Colonic mucosa (tissue), 4 donors: ENCODE data around the gene ADGRB3. TPM values are rescaled to one million over a fixed set of nuclear protein-coding genes. Genes with fewer than 3 reads are reported as not detected.

Source experiments
- DNase-seq: peaks from one replicate; pipeline ENCODE4 v3.0.0-alpha.2; 2020
- H3K27ac ChIP-seq: fragments of 200-600 bp; one replicate; pipeline ENCODE4 v1.8.0; 2021
- H3K27me3 ChIP-seq: fragments of 200-600 bp; one replicate; pipeline ENCODE4 v1.8.0; 2021
- H3K36me3 ChIP-seq: fragments of 200-600 bp; one replicate; pipeline ENCODE4 v1.8.0; 2021
- H3K4me1 ChIP-seq: fragments of 200-600 bp; one replicate; pipeline ENCODE4 v1.8.0; 2021; ENCODE audit warnings: mild to moderate bottlenecking
- H3K4me3 ChIP-seq: fragments of 200-600 bp; one replicate; pipeline ENCODE4 v1.8.0; 2021
- H3K9ac ChIP-seq, 2 donors: one replicate each; pipeline ENCODE4 v1.7.0; 2013; ENCODE audit warnings: control low read depth in 2 of 2, low read depth in 2 of 2, low read length in 2 of 2
- H3K9me3 ChIP-seq: fragments of 200-600 bp; one replicate; pipeline ENCODE4 v1.8.0; 2021
- CTCF ChIP-seq: fragments of 200-600 bp; IDR thresholded peaks from one replicate; pipeline ENCODE4 v1.8.0; 2022; ENCODE audit warnings: antibody characterized with exemption, mild to moderate bottlenecking
- intact Hi-C: fragments of 100-400 bp; cut with DNase I; formaldehyde crosslinking; loops from one replicate; pipeline ENCODE4 v1.14.1; 2022
- total RNA-seq, 2 donors: library from RNA; stranded (reverse); fragmentation: NEBNext Ultra II Directional in 1 of 2; extraction: Animal tissue kit (Norgen Biotek cat#: 25700) in 1 of 2; gene quantifications; one replicate each; pipeline ENCODE4 v1.2.1, GENCODE V29; 2021
- donor health status: healthy.
- donor health status: DM: no; HTN: no; CAD: no.
- donor health status: DM: no; HTN: no; CAD: no.

ADGRB3 gene
- total RNA-seq, 2 donors from 2014 or later = 0.42 to 0.98 TPM

GRCh38 chr6:69294407-69294806, 659.3 kb downstream of the ADGRB3 start:
- intact Hi-C loops = no loop called here
- TF ChIP-seq CTCF = no peak
- Histone ChIP-seq H3K36me3 (no peaks in the 10 kb centered on the region), H3K9ac (no peak overlapping the region), H3K27ac (no peak overlapping the region), H3K27me3 (no peaks in the 10 kb centered on the region), H3K4me3 (no peak overlapping the region), H3K4me1 (no peaks in the 10 kb centered on the region), H3K9me3 (no peaks in the 10 kb centered on the region)
- no peak for DNase-seq

- Histone ChIP-seq H3K27ac (no peak overlapping the region), H3K9ac (no peak overlapping the region), H3K4me3 (no peak overlapping the region), H3K36me3 (no peaks in the 10 kb centered on the region), H3K27me3 (no peaks in the 10 kb centered on the region), H3K4me1 (no peaks in the 10 kb centered on the region), H3K9me3 (no peaks in the 10 kb centered on the region)
- DNase-seq = no peak
- TF ChIP-seq CTCF = no peak
- intact Hi-C loops = no loop called here
Observed at GRCh38 chr6:69294862-69295261, 659.8 kb downstream of the ADGRB3 start.

- Histone ChIP-seq H3K4me1 (no peaks in the 10 kb centered on the region), H3K9me3 (no peaks in the 10 kb centered on the region), H3K27ac (no peak overlapping the region), H3K4me3 (no peak overlapping the region), H3K27me3 (no peaks in the 10 kb centered on the region), H3K9ac (no peak overlapping the region), H3K36me3 (no peaks in the 10 kb centered on the region)
- TF ChIP-seq CTCF = no peak
- intact Hi-C loops = no loop called here
- DNase-seq = no peak
Observed at GRCh38 chr6:69303382-69303781, 668.3 kb downstream of the ADGRB3 start.

- Histone ChIP-seq H3K4me1 (no peaks in the 10 kb centered on the region), H3K27me3 (no peaks in the 10 kb centered on the region), H3K9me3 (no peaks in the 10 kb centered on the region), H3K27ac (no peak overlapping the region), H3K36me3 (no peaks in the 10 kb centered on the region), H3K9ac (no peak overlapping the region), H3K4me3 (no peak overlapping the region)
- intact Hi-C loops = no loop called here
- DNase-seq = no peak
- no peak for TF ChIP-seq CTCF
Observed at GRCh38 chr6:69305456-69305855, 670.4 kb downstream of the ADGRB3 start.

GRCh38 chr6:69308584-69308983, 673.5 kb downstream of the ADGRB3 start:
- Histone ChIP-seq H3K9ac (no peak overlapping the region), H3K36me3 (no peaks in the 10 kb centered on the region), H3K4me1 (no peaks in the 10 kb centered on the region), H3K27ac (no peak overlapping the region), H3K27me3 (no peaks in the 10 kb centered on the region), H3K9me3 (no peaks in the 10 kb centered on the region), H3K4me3 (no peak overlapping the region)
- DNase-seq = no peak
- no peak for TF ChIP-seq CTCF
- intact Hi-C loops = no loop called here

- intact Hi-C loops = no loop called here
Observed at GRCh38 chr6:69311888-69312287, 676.8 kb downstream of the ADGRB3 start.

More at GRCh38 chr6:69311888-69312287, 676.8 kb downstream of the ADGRB3 start:
- DNase-seq = no peak
- Histone ChIP-seq H3K9ac (no peak overlapping the region), H3K27ac (no peak overlapping the region), H3K9me3 (no peaks in the 10 kb centered on the region), H3K4me1 (no peaks in the 10 kb centered on the region), H3K36me3 (no peaks in the 10 kb centered on the region), H3K27me3 (no peaks in the 10 kb centered on the region), H3K4me3 (no peak overlapping the region)
- no peak for TF ChIP-seq CTCF
